GM21737 (cell line): ENCODE results near the gene TMEM120B.
"Not testable (repeated sequence)": the region's sequence is repeated elsewhere in the genome, so short reads cannot be mapped to it uniquely, and the experiment has no call there.

ENCODE experiments used
- ATAC-seq: cut with Tn5 transposase; IDR thresholded peaks from one replicate; pipeline ENCODE4 v1.9.1; 2021; ENCODE audit warnings: mild to moderate bottlenecking, moderate library complexity; ENCODE audit not compliant: unreplicated experiment

The TMEM120B gene

GRCh38 chr12:121709064-121709424 lies 3.5 kb upstream of the TMEM120B start:
- ATAC-seq, result not testable (repeated sequence)

GRCh38 chr12:121709478-121709961 lies 3.0 kb upstream of the TMEM120B start:
- no peak for ATAC-seq

GRCh38 chr12:121711361-121712189 lies 977 bp upstream of the TMEM120B start:
- ATAC-seq, result no peak

- peak; percentile 16 for ATAC-seq
Observed at GRCh38 chr12:121712190-121712460, 427 bp upstream of the TMEM120B start.

DNA sequence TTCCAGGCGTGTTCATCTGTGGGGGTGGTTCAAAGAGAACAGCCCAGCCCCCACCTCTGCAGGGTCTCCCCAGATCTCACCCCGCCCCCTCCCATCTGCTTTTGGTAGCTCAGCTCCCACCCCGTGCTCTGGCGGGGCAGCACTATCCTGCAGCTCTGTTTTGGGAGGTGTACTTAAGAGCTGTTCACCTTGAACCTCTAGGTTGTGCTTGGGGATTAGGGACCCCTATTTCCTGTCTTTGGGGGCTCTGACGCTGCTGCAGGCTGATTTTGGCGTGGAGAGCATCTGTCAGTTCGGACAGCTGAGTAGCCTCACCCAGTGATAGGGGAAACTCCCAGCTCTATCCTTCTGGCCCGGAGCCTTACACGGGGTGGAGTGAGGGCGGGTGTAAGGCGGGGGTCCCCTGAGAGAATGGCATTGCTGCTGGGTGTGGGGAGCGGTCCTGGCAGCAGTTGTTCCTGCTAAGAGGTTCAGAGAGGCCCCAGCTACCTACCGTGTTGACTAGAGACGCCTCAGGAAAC lies 765 bp downstream of the TMEM120B start:
- ATAC-seq, result no peak

- ATAC-seq, result no peak
Observed at GRCh38 chr12:121713793-121714192, 1.2 kb downstream of the TMEM120B start.

GRCh38 chr12:121715055-121715454 lies 2.5 kb downstream of the TMEM120B start:
- not testable (repeated sequence) for ATAC-seq

DNA sequence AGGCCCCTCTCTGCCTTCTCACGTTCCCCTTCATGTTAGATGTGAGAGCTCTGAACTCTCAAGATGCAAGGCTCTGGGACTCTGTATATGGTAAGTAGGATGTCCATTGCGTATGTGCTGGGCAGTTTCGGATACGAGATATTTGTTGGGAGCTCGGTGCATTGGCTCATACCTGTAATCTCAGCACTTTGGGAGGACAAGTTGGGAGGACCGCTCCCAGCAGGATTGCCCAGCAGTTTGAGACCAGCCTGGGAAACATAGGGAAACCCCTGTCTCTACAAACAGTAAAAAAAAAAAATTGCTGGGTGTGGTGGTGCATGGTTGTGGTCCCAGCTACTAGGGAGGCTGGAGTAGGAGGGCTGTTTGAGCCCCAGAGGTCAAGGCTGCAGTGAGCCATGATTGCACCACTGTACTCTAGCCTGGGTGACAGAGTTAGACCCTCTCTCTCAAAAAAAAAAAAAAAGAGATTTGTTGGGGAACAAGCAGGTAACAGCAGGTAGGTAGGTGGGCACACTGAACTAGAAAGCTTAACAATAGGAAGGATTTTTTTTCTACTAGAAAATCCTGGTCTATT lies 3.4 kb downstream of the TMEM120B start:
- no peak for ATAC-seq

DNA sequence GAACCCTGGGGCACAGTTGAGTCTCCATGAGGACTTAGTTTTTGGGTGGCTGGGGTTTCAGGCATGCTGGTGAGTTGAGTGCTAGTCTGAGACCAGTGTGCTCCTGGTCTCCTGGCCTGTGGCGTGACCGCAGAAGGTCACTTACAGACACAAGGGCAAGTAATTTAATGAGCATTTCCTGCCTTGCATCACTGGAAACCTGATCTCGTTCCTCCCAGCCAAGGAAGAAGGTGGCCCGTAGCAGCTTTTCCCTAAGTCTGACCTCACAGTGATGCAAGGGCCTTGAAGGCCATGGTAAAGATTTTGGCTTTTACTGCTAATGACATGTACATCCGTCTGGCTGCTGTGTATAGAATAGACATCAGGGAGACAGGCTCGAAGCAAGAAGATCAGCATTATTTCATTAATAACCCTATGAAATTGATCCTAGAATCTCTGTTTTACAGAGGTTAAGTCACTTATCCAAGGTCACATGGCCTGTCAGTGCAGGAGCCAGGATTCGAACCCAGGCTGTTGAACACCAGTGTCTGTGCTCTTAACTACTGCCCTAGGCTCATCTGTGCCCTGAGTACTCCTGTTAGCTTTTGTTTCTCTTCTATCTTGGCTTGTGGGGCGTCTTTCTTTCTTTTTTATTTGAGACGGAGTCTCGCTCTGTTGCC lies 4.6 kb downstream of the TMEM120B start:
- ATAC-seq, result no peak

DNA sequence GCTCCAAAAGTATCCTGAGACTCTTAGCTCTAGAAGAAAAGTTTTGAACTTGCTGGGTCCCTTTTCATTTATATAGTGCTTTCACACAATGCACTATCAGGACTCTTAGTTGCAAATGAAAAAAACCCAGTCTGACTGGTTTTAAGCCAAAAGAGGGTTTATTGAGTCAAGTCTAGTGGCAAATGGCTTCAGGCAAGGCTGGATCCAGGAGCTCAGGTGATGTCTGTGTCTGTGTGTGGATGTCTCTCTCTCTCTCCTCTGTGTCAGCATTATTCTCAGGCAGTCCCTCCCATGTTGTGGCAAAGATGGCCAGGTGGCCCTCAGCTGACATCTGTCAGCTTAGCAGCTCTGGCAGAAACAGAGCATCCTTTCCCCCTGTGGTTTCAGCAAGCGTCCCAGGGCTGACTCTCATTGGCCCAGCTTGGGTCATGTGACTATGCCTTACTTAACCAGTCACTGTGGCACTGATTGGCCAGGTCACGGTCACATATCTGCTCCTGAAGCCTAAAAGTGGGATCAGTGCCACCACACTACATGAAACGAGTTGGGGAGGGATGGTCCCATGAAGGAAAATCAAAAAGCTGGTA lies 6.2 kb downstream of the TMEM120B start:
- ATAC-seq, result no peak

- no peak for ATAC-seq
Observed at GRCh38 chr12:121719926-121720414, 7.4 kb downstream of the TMEM120B start.

- ATAC-seq, result no peak
Observed at GRCh38 chr12:121720762-121721161, 8.2 kb downstream of the TMEM120B start.

DNA sequence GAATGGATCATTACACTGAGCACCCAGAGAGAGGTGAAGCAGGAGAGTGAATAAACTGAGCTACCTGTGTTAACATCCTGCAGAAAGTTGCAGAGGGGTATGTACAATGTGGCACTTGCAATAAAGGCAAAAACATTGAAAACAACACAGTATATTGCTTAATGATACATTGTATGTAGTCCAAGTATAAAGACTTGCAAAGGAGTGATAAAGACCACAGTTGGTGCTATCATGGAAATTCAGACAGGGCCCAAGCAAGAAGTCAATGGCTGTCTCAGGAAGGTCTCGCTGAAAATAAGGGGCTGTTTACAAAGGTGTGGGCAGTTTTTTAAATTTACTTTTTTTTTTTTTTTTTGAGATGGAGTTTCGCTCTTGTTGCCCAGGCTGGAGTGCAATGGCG lies 10.0 kb downstream of the TMEM120B start:
- no peak for ATAC-seq

- ATAC-seq, result no peak
Observed at GRCh38 chr12:121723200-121723599, 10.6 kb downstream of the TMEM120B start.

DNA sequence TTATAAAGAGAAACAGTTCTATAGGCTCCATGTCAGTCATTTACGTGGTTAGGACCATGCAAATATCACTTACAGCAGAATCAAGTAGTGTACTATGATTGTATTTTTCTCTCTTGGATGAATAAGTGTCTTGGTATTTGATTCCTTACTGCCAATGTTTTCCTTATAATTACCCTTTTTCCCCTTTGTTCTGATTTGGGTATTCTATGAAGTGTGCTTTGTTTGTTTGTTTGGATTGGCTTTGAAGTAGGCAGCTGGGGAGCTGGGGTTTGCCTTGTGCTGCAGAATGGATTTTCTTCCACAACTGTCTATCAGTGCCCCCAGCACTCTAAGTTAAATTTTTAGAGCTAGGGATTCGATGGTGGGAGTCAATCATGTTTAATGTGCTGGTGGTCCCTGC lies 12.4 kb downstream of the TMEM120B start:
- ATAC-seq, result no peak

DNA sequence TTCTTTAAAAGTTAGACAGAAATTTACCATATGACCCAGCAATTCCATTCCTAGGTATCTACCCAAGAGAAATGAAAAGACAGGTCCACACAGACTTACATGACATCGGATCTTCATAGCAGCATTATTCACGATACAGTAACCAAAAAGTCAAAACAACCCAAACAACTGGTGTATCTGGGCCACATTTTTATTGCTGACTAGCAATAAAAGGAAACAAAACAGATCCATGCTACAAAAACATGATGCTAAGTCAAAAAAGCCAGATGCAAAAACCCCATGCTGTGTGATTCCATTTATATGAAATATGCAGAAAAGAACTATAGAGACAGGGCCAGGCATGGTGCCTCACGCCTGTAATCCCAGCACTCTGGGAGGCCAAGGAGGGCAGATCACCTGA lies 12.9 kb downstream of the TMEM120B start:
- ATAC-seq, result no peak

DNA sequence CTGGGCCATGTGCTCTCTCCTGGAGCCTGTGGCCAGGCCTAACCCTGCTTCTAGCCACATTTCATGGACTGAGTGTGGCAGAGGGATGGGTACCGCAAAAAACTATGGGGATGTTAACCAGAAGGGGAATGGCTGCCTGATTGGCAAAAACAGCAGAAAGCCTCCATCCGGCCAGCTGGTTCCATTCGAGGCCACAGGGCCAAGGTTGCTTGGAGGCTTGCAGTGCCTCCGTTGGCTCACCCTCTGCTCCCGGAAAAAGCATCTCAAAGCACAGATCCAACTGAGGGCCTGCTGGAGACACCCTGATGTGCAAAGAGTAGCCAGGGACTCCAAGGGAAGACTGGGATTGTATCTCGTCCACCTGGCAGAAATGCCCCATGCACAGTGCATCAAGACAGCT lies 16.5 kb downstream of the TMEM120B start:
- no peak for ATAC-seq

- no peak for ATAC-seq
Observed at GRCh38 chr12:121731473-121731872, 18.9 kb downstream of the TMEM120B start.

DNA sequence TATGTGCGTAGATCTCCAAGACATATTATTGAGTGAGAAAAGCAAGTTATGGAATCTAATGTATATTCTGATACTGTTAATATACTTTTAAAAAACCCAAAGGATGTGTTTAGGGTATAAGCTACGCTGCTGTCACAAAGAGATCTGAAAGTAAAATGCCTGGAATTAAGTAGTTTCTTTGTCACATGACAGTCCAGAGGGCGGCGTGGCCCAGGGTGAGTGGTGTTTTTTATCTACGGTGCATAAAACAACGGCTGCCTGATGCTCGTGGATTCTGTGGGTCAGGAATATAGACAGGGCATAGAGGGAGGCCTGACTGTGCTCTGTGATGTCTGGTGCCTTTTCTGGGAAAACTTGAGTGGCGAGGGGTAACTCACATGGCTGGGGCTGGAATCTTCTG lies 21.3 kb downstream of the TMEM120B start:
- no peak for ATAC-seq

- no peak for ATAC-seq
Observed at GRCh38 chr12:121738340-121738858, 25.8 kb downstream of the TMEM120B start.

- ATAC-seq, result no peak
Observed at GRCh38 chr12:121740847-121741246, 28.3 kb downstream of the TMEM120B start.
